ENCODE results near the gene HERC3.

The HERC3 gene

GRCh38 chr4:88720451-88721428 lies 128.5 kb downstream of the HERC3 start:
- DNase-seq: no peak

DNA sequence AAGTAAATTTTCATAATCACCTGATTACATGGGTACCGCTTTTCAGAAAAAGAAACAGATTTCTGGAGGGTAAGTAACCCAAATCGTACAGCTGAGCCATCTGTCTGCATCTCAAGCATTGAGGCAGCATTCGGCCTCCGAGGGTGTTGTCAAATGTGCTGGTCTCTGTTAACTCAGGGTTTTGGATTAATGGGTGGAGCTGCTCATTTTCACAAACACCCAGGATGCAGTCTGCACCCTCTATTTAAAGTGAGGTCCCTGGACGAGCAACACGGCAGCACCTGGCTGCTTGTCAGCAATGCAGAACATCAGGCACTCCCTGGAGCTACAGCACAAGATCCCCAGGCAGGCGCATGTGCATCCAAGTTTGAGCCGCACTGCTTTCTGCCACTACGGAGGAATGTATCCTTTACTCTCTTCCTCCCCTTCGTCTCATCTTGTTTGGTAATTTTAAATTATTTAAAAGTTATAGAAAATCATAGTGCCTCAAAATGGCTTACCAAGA lies 130.0 kb downstream of the HERC3 start:
- DNase-seq: no peak

DNA sequence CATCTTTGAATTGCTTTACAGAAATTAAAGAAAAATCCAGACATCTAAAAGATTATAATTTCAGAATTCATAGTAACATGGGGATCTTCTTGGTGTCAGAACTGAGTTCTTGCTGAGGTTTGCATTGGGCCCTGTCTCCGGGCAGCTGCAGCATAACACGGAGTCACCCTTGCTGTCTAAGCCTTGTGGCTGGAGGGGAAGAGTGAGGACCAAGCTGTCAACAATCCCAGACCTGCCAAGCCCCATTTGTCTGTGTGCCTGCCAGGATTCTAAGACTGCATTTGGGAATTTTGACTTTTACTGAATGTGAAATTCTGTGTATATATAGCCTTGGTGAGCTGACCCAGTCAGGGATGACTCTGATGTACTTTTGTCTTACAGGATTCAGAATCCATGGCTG lies 130.5 kb downstream of the HERC3 start:
- DNase-seq: no peak

DNA sequence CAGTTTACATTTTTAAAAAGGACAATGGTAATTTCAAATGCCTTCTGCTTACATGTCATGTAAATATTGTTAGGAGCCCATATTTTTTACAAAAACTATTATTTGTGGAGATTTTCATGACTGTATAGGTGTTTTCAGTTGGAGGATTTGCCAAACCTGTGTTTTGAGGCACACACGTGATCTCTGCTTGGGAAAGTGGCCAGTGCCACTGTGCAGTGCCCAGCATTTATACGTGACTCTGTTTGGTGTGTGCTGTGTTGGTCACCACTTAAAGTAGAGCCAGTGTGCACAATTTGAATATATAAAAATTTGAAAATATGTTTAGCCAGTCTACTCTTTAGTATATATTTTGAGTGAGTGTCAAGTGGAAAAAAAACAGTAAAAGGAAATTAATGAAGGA lies 132.1 kb downstream of the HERC3 start:
- DNase-seq: no peak

- DNase-seq: no peak
Measured at GRCh38 chr4:88725143-88725542, 132.9 kb downstream of the HERC3 start.

DNA sequence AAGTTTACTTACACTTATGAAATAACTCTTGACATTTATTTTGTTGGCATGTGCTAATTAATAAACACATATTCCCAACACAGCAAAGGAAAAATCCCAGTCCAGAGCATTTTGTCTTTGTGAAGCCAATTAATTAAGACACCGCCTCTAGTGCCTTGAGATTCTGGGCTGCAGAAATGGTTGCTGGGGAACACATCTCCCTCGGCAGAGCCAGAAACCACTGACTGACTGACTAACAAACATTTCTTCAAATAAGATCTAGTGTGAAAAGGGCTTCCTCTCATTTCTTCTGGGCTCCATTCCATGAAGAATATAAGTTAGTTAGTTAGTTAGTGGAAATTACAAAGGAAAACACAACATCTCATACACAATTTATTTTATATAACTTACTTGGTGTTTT lies 133.7 kb downstream of the HERC3 start:
- DNase-seq: no peak

DNA sequence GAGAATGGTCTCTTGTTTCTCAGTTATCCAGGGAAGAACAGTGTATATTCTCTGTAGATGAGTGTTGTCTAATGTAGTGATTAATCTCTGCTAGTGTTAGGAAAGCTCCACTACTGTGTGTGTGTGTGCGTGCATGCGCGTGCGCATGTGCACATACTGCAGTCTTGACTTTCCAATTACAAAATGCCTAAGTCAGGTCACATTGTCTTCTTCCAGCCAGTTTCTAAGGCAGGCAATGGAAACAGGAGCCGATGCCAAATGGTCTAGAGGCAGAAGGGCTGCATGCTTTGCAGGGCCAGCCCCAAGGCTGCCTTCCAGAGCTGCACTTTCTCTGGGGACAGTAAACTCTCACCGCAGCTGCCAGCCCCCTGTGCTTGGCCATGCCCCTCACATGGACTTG lies 135.9 kb downstream of the HERC3 start:
- no peak for DNase-seq

DNA sequence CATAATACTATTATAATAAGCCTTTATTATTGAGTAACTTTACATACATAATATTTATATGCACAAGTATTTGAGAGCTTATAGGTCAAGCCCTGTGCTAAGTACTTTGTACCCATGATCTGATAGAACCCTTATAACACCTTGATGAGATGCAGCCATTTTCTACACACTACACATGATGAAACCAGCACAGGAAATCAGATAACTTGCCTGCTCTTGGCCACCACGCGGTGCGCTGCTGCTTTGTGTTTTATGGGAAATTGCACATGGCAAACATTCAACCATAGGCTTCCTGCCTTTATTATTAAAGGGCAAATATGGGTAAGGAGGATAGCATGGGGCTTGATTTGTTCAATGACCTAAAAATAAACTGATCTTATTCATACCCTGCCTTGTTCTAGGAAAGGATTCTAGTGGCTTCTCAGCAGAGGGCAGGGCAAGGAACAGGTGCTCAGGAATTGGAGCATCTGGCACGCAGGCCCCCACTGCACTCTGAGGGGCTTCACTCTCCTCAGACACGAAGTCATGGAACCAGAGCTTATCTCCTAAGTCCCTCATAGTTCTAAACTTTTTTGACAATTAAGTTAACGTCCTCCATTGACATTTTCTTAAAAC lies 137.0 kb downstream of the HERC3 start:
- peak; percentile 70 for DNase-seq

GRCh38 chr4:88730811-88731210 lies 138.5 kb downstream of the HERC3 start:
- peak; percentile 73 for DNase-seq

DNA sequence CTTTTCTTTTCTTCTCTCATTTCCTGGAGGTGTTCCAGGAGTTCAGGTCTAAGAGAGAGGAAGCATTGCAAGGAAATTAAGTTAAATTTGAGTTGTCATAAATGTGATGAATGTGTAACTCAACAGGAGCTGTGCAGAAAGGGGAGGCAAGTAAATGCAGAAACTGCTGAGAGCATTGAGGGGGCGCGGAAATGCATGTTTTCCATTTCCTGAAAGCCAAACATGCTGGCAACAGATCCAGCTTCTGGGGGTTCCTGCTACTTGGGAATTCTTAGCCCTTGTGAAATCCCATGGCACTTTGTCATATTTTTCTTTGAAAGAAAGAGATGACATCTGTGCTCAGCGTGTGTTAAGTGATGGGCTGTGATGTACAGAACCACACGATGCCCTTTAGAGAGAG lies 139.1 kb downstream of the HERC3 start:
- DNase-seq: no peak

DNA sequence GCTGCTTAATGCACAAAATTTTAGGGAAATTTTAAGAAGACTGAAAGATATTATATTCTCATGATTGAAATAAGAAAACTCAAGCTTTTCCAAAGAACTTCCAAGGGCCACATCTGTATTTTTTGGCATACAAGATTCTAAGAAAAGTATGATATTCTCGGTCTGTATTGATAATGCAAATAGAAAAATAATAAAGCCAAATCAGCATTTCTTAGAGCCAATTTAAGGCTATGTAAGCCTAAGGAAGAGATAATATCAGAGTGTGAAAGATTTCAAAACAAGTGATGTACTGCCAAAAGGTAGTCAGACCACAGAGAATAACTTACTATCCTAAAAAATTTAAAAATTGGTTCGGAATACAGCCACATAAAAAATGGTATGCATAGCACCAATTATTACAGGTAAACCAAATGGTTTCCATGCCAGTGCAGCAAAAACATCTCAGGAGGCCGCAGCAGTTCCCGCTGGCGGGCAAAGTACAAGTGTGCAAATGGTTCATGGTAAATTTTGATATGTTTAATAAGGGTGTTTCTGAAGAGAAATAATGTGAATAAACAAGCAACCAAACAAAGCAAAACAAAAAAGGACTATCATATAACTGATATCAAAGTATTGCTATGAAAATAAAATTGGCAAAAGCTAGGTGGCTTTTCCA lies 140.6 kb downstream of the HERC3 start:
- no peak for DNase-seq

GRCh38 chr4:88734403-88734949 lies 142.2 kb downstream of the HERC3 start:
- no peak for DNase-seq

- DNase-seq: no peak
Measured at GRCh38 chr4:88735564-88735963, 143.3 kb downstream of the HERC3 start.

DNA sequence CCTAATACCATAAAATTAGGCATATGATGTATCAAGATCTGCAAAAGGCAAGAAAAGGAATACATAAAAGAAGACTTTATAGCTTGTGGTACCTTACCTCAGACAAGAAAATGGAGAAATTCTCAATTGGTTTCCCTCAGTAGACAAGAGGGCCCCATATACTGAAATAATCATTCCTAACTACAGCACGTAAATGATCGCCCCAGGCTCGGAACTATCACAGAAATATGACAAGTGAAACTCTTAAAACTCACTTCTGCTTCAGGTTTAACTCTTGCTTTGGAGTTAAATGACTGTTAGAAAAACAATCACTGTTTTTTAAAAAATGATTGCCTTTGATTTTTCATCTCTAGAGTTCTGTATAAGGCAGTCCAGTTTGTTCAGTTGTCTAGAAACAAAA lies 144.0 kb downstream of the HERC3 start:
- DNase-seq: no peak

- peak; percentile 36 for DNase-seq
Measured at GRCh38 chr4:88737307-88737941, 145.1 kb downstream of the HERC3 start.

- DNase-seq: no peak
Measured at GRCh38 chr4:88738180-88738579, 145.9 kb downstream of the HERC3 start.

GRCh38 chr4:88742561-88742960 lies 150.3 kb downstream of the HERC3 start:
- no peak for DNase-seq

GRCh38 chr4:88743696-88744095 lies 151.4 kb downstream of the HERC3 start:
- no peak for DNase-seq

DNA sequence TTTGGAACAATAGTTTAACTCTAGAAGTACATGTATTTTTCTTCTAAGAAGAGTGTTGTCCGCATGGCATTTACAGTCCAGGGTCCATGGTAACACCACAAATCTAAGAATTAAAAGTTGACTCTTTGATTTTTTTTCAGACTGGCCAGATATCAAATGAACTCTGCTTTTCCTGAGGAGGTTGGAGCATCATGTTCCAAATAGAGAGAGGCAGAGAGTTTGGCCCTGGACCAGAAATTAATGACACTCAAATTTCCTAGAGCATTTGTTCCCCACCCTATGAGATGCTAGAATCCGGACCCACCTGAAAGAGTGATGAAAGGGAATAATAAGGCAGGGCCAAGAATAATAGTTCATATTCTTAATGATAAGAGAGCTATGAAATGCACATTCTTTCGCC lies 152.3 kb downstream of the HERC3 start:
- no peak for DNase-seq

GRCh38 chr4:88745175-88745574 lies 152.9 kb downstream of the HERC3 start:
- no peak for DNase-seq

DNA sequence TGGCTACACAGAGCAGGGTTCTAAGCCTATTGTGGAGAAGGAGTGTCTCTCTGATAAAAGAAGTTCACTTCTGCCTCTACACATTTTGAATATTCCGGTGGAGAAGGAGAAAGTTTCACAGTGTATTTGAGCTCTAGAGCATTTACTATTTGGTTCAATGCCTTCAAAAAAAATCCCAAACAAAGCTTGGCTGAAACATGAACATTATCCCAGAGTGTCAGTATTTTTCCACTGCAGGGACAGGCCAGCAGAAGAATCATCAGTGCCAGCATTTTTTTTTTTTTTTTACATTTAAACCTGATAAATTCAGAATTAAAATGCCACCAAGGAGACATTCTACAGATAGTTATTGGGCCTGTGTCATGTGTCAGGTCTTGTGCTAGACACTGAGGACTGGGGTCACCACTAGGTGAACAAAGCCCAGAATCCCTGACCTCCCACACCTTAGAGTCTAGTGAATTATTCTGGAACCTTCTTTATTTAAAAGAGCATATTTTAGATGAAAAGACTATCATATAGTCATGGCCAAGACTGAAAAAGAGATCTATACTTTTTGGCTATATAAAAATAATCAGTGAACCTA lies 153.4 kb downstream of the HERC3 start:
- DNase-seq: no peak

- no peak for DNase-seq
Measured at GRCh38 chr4:88746206-88746605, 153.9 kb downstream of the HERC3 start.
